B cell (primary cell): Measurements from ENCODE around the gene TTC9. TPM values are rescaled to one million over a fixed set of nuclear protein-coding genes. Genes with fewer than 3 reads are reported as not detected.

ENCODE experiments used
- ATAC-seq: fragments of 200-7000 bp; cut with Tn5 transposase; one replicate; pipeline ENCODE4 v1.10.0; 2021; ENCODE audit warnings: low read depth, mild to moderate bottlenecking, moderate number of reproducible peaks, moderate library complexity
- CTCF ChIA-PET: fragments of 350-600 bp; sonication (Branson Sonifier 250); formaldehyde crosslinking; loops from one replicate; lab custom pipeline; 2021; ENCODE audit warnings: antibody characterized with exemption, inconsistent platforms; lab: Charles Lee
- POLR2A ChIA-PET: fragments of 350-600 bp; sonication (Branson Sonifier 250); formaldehyde crosslinking; loops from one replicate; lab custom pipeline; 2021; ENCODE audit warnings: antibody characterized with exemption; lab: Charles Lee
- DNase-seq: peaks from one replicate; pipeline ENCODE4 v3.0.0; 2013
- H2AFZ ChIP-seq: 2 replicates; pipeline ENCODE4 v1.6.1; 2012; ENCODE audit warnings: mild to moderate bottlenecking, low read depth, low read length; ENCODE audit not compliant: insufficient read depth, poor library complexity, severe bottlenecking
- H3K27ac ChIP-seq, 2 donors: 1 replicate in 1 of 2; 2 replicates in 1 of 2; pipeline ENCODE4 v1.5.1; 2012 to 2013; ENCODE audit warnings: low read length in 2 of 2, mild to moderate bottlenecking in 2 of 2, moderate library complexity in 1 of 2
- H3K27me3 ChIP-seq, 4 experiments: fragments of 200-600 bp in 1 of 4; sonication (generic) in 1 of 4; replicated peaks in 1 of 4; 1 replicate in 2 of 4; 2 replicates in 2 of 4; pipeline versions ENCODE4 v1.6.1 to v1.7.0; 2013 to 2016; ENCODE audit warnings: low read length in 3 of 4, mild to moderate bottlenecking in 2 of 4, mixed read lengths in 1 of 4, moderate library complexity in 1 of 4; ENCODE audit not compliant: insufficient read depth in 4 of 4, control insufficient read depth in 3 of 4; ENCODE audit errors: control extremely low read depth in 1 of 4
- H3K36me3 ChIP-seq, 2 experiments: replicated peaks in 1 of 2; 1 replicate in 1 of 2; 2 replicates in 1 of 2; pipeline versions ENCODE4 v1.6.1 to v1.7.1; 2013; ENCODE audit warnings: low read length in 1 of 2; ENCODE audit not compliant: insufficient read depth in 2 of 2, control insufficient read depth in 1 of 2; ENCODE audit errors: control extremely low read depth in 1 of 2, extremely low read depth in 1 of 2
- H3K4me1 ChIP-seq, 2 donors: fragments of 200-600 bp in 1 of 2; sonication (generic) in 1 of 2; 1 replicate in 1 of 2; 2 replicates in 1 of 2; pipeline versions ENCODE4 v1.5.1 to v1.6.1; 2013 to 2017; ENCODE audit warnings: low read length in 2 of 2; ENCODE audit not compliant: control insufficient read depth in 2 of 2, insufficient read depth in 2 of 2
- H3K4me2 ChIP-seq: replicated peaks from 2 replicates; pipeline ENCODE3; 2012; ENCODE audit warnings: mild to moderate bottlenecking, low read depth, low read length; ENCODE audit not compliant: poor library complexity, severe bottlenecking
- H3K4me3 ChIP-seq, 5 experiments: fragments of 200-600 bp in 1 of 5; sonication (generic) in 1 of 5; 1 replicate in 3 of 5; 2 replicates in 2 of 5; pipeline versions ENCODE4 v1.5.1 to v1.7.0; 2011 to 2016; ENCODE audit warnings: low read length in 4 of 5, mild to moderate bottlenecking in 4 of 5, low read depth in 2 of 5, control low read depth in 1 of 5, moderate library complexity in 1 of 5; ENCODE audit not compliant: insufficient read depth in 1 of 5; ENCODE audit errors: control extremely low read depth in 1 of 5, extremely low read depth in 1 of 5
- H3K79me2 ChIP-seq: fragments of 200-600 bp; sonication (generic); one replicate; pipeline ENCODE4 v1.6.0; 2016; ENCODE audit warnings: low read length; ENCODE audit not compliant: control insufficient read depth, insufficient read depth
- H3K9ac ChIP-seq: fragments of 200-600 bp; sonication (generic); 2 replicates; pipeline ENCODE4 v1.6.1; 2017; ENCODE audit warnings: mild to moderate bottlenecking, low read length, moderate library complexity
- H3K9me3 ChIP-seq, 3 donors: one replicate each; pipeline versions ENCODE4 v1.6.1 to v1.7.1; 2013; ENCODE audit warnings: low read length in 2 of 3; ENCODE audit not compliant: control insufficient read depth in 2 of 3, insufficient read depth in 1 of 3; ENCODE audit errors: control extremely low read depth in 1 of 3
- H4K20me1 ChIP-seq: 2 replicates; pipeline ENCODE4 v1.6.0; 2012; ENCODE audit warnings: mild to moderate bottlenecking, low read length; ENCODE audit not compliant: insufficient read depth, control insufficient read depth, poor library complexity, severe bottlenecking
- H3K27ac Mint-ChIP-seq: one replicate; pipeline ENCODE4 v1.8.0; 2021; ENCODE audit warnings: mixed read lengths
- H3K27me3 Mint-ChIP-seq: one replicate; pipeline ENCODE4 v1.8.0; 2021; ENCODE audit warnings: mixed read lengths
- H3K4me1 Mint-ChIP-seq: one replicate; pipeline ENCODE4 v1.8.0; 2021; ENCODE audit warnings: mixed read lengths
- H3K4me3 Mint-ChIP-seq: one replicate; pipeline ENCODE4 v1.8.0; 2021; ENCODE audit warnings: mixed read lengths
- H3K9me3 Mint-ChIP-seq: one replicate; pipeline ENCODE4 v1.8.0; 2022; ENCODE audit warnings: mixed read lengths; ENCODE audit not compliant: insufficient read depth
- CTCF ChIP-seq: fragments of 200-600 bp; IDR thresholded peaks from one replicate; pipeline ENCODE4 v1.8.0; 2022; ENCODE audit warnings: antibody characterized with exemption, mild to moderate bottlenecking
- EZH2 ChIP-seq: IDR thresholded peaks from 2 replicates; pipeline ENCODE4 v1.6.1; 2012; ENCODE audit warnings: borderline replicate concordance, low read depth, mild to moderate bottlenecking, moderate library complexity, low read length; ENCODE audit not compliant: insufficient read depth, poor library complexity, severe bottlenecking
- WGBS: methylation state at CpG from one replicate; pipeline ENCODE4 v1.1.5; 2013; ENCODE audit warnings: missing lambda C conversion rate; ENCODE audit not compliant: insufficient coverage; 5-methylcytosine and 5-hydroxymethylcytosine counted together
- intact Hi-C: fragments of 100-400 bp; cut with micrococcal nuclease; formaldehyde crosslinking; loops from one replicate; pipeline ENCODE4 v1.10.0; 2022
- polyA plus RNA-seq: library from polyadenylated mRNA; depleted of rRNA; stranded (reverse); fragments of >200 nt; gene quantifications from 2 replicates; pipeline ENCODE4 v1.2.3, GENCODE V29; 2012
- total RNA-seq, 2 donors: library from RNA; stranded (reverse); fragments of 120-200 nt in 1 of 2; gene quantifications; 1 replicate in 1 of 2; 2 replicates in 1 of 2; pipeline versions ENCODE4 v1.2.3 to v1.2.4, GENCODE V29; 2013 to 2022

Gene TTC9
- total and polyA plus RNA-seq, 2 donors (not counting 1 experiment from before 2014, with no cell fraction given) = 15.3 to 16.3 TPM

- no CpG with 5 or more reads among the region's 2 CpGs for WGBS
- H3K36me3 ChIP-seq = no peaks in the 10 kb centered on the region
- H3K4me2 ChIP-seq = no peak overlapping the region
- ATAC-seq (no peak), DNase-seq (no peak)
- Mint-ChIP-seq H3K27me3 (no peaks in the 10 kb centered on the region), H3K9me3 (no peaks in the 10 kb centered on the region), H3K27ac (no peak overlapping the region), H3K4me3 (no peak overlapping the region), H3K4me1 (peaks cover 5% of the 10 kb centered on the region)
- no peak overlapping the region for H3K27ac ChIP-seq
- POLR2A ChIA-PET = no interaction called here
- TF ChIP-seq CTCF (no peak), EZH2 (no peak)
- peaks cover 0 to 3% (median 0%) of the 10 kb centered on the region in 3 donors for H3K9me3 ChIP-seq
- H3K27me3 ChIP-seq = no peaks in the 10 kb centered on the region
- intact Hi-C loops = no loop called here
- H3K4me3 ChIP-seq = no peak overlapping the region
- no peak overlapping the region for H3K9ac ChIP-seq
- CTCF ChIA-PET = interaction anchor here (1.6 to 11.1 kb wide), 2 partner anchors 93 to 199 kb away, joined by 4 to 236 read pairs; no protein-coding TSS in a partner anchor
- H3K79me2 ChIP-seq = peaks cover 18% of the 10 kb centered on the region
- H2AFZ ChIP-seq = no peak overlapping the region
- H3K4me1 ChIP-seq = peaks cover 0 to 4% of the 10 kb centered on the region in 2 donors
- H4K20me1 ChIP-seq = no peaks in the 10 kb centered on the region
These were observed 23.4 kb upstream of the TTC9 start for GRCh38 chr14:70618314-70618713.

- Histone ChIP-seq H4K20me1 (no peaks in the 10 kb centered on the region), H3K27me3 (no peaks in the 10 kb centered on the region), H2AFZ (no peak overlapping the region), H3K9me3 (peaks cover 0 to 3% (median 0%) of the 10 kb centered on the region in 3 donors), H3K9ac (no peak overlapping the region), H3K4me1 (peaks cover 0 to 4% of the 10 kb centered on the region in 2 donors), H3K79me2 (peaks cover 18% of the 10 kb centered on the region), H3K36me3 (no peaks in the 10 kb centered on the region), H3K4me3 (no peak overlapping the region), H3K4me2 (no peak overlapping the region), H3K27ac (no peak overlapping the region)
- H3K4me1 Mint-ChIP-seq = peaks cover 13% of the 10 kb centered on the region
- no peak overlapping the region for H3K27ac Mint-ChIP-seq
- ChIA-PET POLR2A (no interaction called here), CTCF (interaction anchor here (0.6 to 11.1 kb wide), 3 partner anchors 91 to 198 kb away, joined by 3 to 236 read pairs (median 6); no protein-coding TSS in a partner anchor)
- H3K27me3 Mint-ChIP-seq = no peaks in the 10 kb centered on the region
- no peak overlapping the region for H3K4me3 Mint-ChIP-seq
- no peak for TF ChIP-seq CTCF
- no peak for TF ChIP-seq EZH2
- no peaks in the 10 kb centered on the region for H3K9me3 Mint-ChIP-seq
- ATAC-seq (no peak), DNase-seq (no peak)
- intact Hi-C loops = no loop called here
These were observed 22.0 kb upstream of the TTC9 start for GRCh38 chr14:70619708-70620107.
